H9 (cell line): ENCODE results near the gene ETHE1. TPM values are rescaled to one million over a fixed set of nuclear protein-coding genes. Genes with fewer than 3 reads are reported as not detected.

Source experiments
- DNase-seq: peaks from one replicate; pipeline ENCODE4 v3.0.0-alpha.2; 2017
- H2AFZ ChIP-seq: one replicate; pipeline ENCODE4 v1.6.1; 2013; ENCODE audit warnings: mild to moderate bottlenecking, low read length, control low read depth, moderate library complexity
- H2AK5ac ChIP-seq: 2 replicates; pipeline ENCODE4 v1.6.1; 2013; ENCODE audit warnings: low read length, control low read depth, mixed read lengths; ENCODE audit not compliant: insufficient read length
- H2BK120ac ChIP-seq: one replicate; pipeline ENCODE4 v1.6.1; 2013; ENCODE audit warnings: low read depth, mild to moderate bottlenecking, low read length, control low read depth, inconsistent platforms; ENCODE audit not compliant: poor library complexity, severe bottlenecking
- H2BK12ac ChIP-seq: 2 replicates; pipeline ENCODE4 v1.6.1; 2013; ENCODE audit warnings: low read length, control low read depth, mixed read lengths, low read depth; ENCODE audit not compliant: insufficient read length
- H2BK15ac ChIP-seq: 2 replicates; pipeline ENCODE4 v1.6.1; 2013; ENCODE audit warnings: low read depth, low read length, control low read depth
- H2BK20ac ChIP-seq: one replicate; pipeline ENCODE4 v1.6.1; 2013; ENCODE audit warnings: low read depth, mild to moderate bottlenecking, low read length, control low read depth, inconsistent platforms; ENCODE audit not compliant: poor library complexity, severe bottlenecking
- H2BK5ac ChIP-seq: 2 replicates; pipeline ENCODE4 v1.6.1; 2013; ENCODE audit warnings: low read length, control low read depth, mixed read lengths; ENCODE audit not compliant: insufficient read length
- H3K14ac ChIP-seq: 2 replicates; pipeline ENCODE4 v1.6.1; 2013; ENCODE audit warnings: low read length, control low read depth; ENCODE audit not compliant: insufficient read depth
- H3K18ac ChIP-seq: 2 replicates; pipeline ENCODE4 v1.6.1; 2013; ENCODE audit warnings: low read depth, mild to moderate bottlenecking, mixed read lengths, low read length, control low read depth; ENCODE audit not compliant: insufficient read length
- H3K23ac ChIP-seq: 2 replicates; pipeline ENCODE4 v1.6.1; 2013; ENCODE audit warnings: low read length, control low read depth, mixed read lengths, low read depth; ENCODE audit not compliant: insufficient read length
- H3K23me2 ChIP-seq: 2 replicates; pipeline ENCODE4 v1.6.1; 2013; ENCODE audit warnings: low read depth, mild to moderate bottlenecking, mixed read lengths, low read length, control low read depth; ENCODE audit not compliant: insufficient read length, poor library complexity, severe bottlenecking
- H3K27ac ChIP-seq: 2 replicates; pipeline ENCODE4 v1.5.1; 2013; ENCODE audit warnings: low read length, control low read depth, mixed read lengths, low read depth; ENCODE audit not compliant: insufficient read length
- H3K27me3 ChIP-seq: 2 replicates; pipeline ENCODE4 v1.6.1; 2013; ENCODE audit warnings: low read length, control low read depth, inconsistent platforms; ENCODE audit not compliant: insufficient read depth
- H3K4ac ChIP-seq: 2 replicates; pipeline ENCODE4 v1.6.1; 2013; ENCODE audit warnings: low read depth, mild to moderate bottlenecking, control low read depth, inconsistent platforms, low read length, moderate library complexity
- H3K4me1 ChIP-seq: 2 replicates; pipeline ENCODE4 v1.6.1; 2013; ENCODE audit warnings: low read length, control low read depth, inconsistent platforms; ENCODE audit not compliant: insufficient read depth
- H3K4me2 ChIP-seq: 2 replicates; pipeline ENCODE4 v1.6.1; 2013; ENCODE audit warnings: low read length, control low read depth, mixed read lengths; ENCODE audit not compliant: insufficient read length, insufficient read depth
- H3K56ac ChIP-seq: 2 replicates; pipeline ENCODE4 v1.6.1; 2013; ENCODE audit warnings: low read depth, mild to moderate bottlenecking, mixed read lengths, low read length, control low read depth; ENCODE audit not compliant: insufficient read length
- H3K79me1 ChIP-seq: 2 replicates; pipeline ENCODE4 v1.6.1; 2013; ENCODE audit warnings: low read depth, mild to moderate bottlenecking, moderate library complexity, low read length, control low read depth, inconsistent platforms; ENCODE audit not compliant: insufficient read depth, poor library complexity, severe bottlenecking
- H3K79me2 ChIP-seq: 2 replicates; pipeline ENCODE4 v1.6.1; 2013; ENCODE audit warnings: low read length, control low read depth, inconsistent platforms; ENCODE audit not compliant: insufficient read depth
- H3K9ac ChIP-seq: 2 replicates; pipeline ENCODE4 v1.6.1; 2013; ENCODE audit warnings: low read length, control low read depth, mixed read lengths; ENCODE audit not compliant: insufficient read length; ENCODE audit errors: extremely low read depth
- H3K9me3 ChIP-seq: one replicate; pipeline ENCODE4 v1.6.1; 2013; ENCODE audit warnings: low read depth, low read length, inconsistent platforms; ENCODE audit not compliant: control insufficient read depth
- H3T11ph ChIP-seq: one replicate; pipeline ENCODE4 v1.6.1; 2013; ENCODE audit warnings: mild to moderate bottlenecking, low read length, control low read depth, inconsistent platforms
- H4K20me1 ChIP-seq: one replicate; pipeline ENCODE4 v1.6.1; 2013; ENCODE audit not compliant: control insufficient read depth, insufficient read length, insufficient read depth
- H4K5ac ChIP-seq: 2 replicates; pipeline ENCODE4 v1.6.1; 2013; ENCODE audit warnings: low read depth, mild to moderate bottlenecking, mixed read lengths, low read length, control low read depth; ENCODE audit not compliant: insufficient read length
- H4K8ac ChIP-seq: replicated peaks from 2 replicates; pipeline ENCODE4 v1.6.1; 2013; ENCODE audit warnings: low read length, control low read depth, mixed read lengths, low read depth; ENCODE audit not compliant: insufficient read length
- H4K91ac ChIP-seq: 2 replicates; pipeline ENCODE4 v1.6.1; 2013; ENCODE audit warnings: low read depth, mild to moderate bottlenecking, moderate library complexity, mixed read lengths, low read length, control low read depth; ENCODE audit not compliant: insufficient read length
- H3K27ac Mint-ChIP-seq, 3 experiments: 2 replicates in 2 of 3; 3 replicates in 1 of 3; pipeline ENCODE4 v1.8.0; 2020 to 2021; ENCODE audit warnings: mixed read lengths in 3 of 3, mild to moderate bottlenecking in 1 of 3, moderate library complexity in 1 of 3
- H3K27me3 Mint-ChIP-seq: 2 replicates; pipeline ENCODE4 v1.8.0; 2021; ENCODE audit warnings: low read depth, mild to moderate bottlenecking, moderate library complexity, mixed read lengths
- H3K36me3 Mint-ChIP-seq, 3 experiments: 2 replicates in 2 of 3; 3 replicates in 1 of 3; pipeline ENCODE4 v1.8.0; 2020 to 2021; ENCODE audit warnings: low read depth in 3 of 3, mixed read lengths in 3 of 3; ENCODE audit not compliant: insufficient read depth in 1 of 3
- H3K4me1 Mint-ChIP-seq, 2 experiments: 2 replicates each; pipeline ENCODE4 v1.8.0; 2020; ENCODE audit warnings: mixed read lengths in 2 of 2
- H3K4me3 Mint-ChIP-seq, 2 experiments: 2 replicates in 1 of 2; 3 replicates in 1 of 2; pipeline ENCODE4 v1.8.0; 2020 to 2021; ENCODE audit warnings: mild to moderate bottlenecking in 2 of 2, mixed read lengths in 2 of 2, moderate library complexity in 1 of 2
- H3K9me3 Mint-ChIP-seq, 2 experiments: 2 replicates in 1 of 2; 3 replicates in 1 of 2; pipeline ENCODE4 v1.8.0; 2020; ENCODE audit warnings: mild to moderate bottlenecking in 2 of 2, mixed read lengths in 2 of 2, moderate library complexity in 1 of 2
- WGBS: extraction: QIAGEN DNeasy Blood & Tissue Kit; methylation state at CpG from one replicate; pipeline ENCODE4 v1.1.7; 2013; ENCODE audit warnings: missing lambda C conversion rate, low lambda C conversion rate, mixed read lengths; ENCODE audit not compliant: insufficient read length; ENCODE audit errors: extremely low coverage; 5-methylcytosine and 5-hydroxymethylcytosine counted together
- long read RNA-seq: library from polyadenylated mRNA; unstranded; transcript quantifications from one replicate; pipeline ENCODE4 v2.0.0, GENCODE V29; 2020
- total RNA-seq: library from RNA; stranded (reverse); gene quantifications from 2 replicates; pipeline ENCODE4 v1.2.1, GENCODE V29; 2021
- TF ChIP-seq, protein P1 (sequence below): fragments of 200-600 bp; sonication (generic); conservative IDR thresholded peaks from 3 replicates; pipeline ENCODE4 v1.8.0; 2021; ENCODE audit warnings: antibody characterized with exemption, mild to moderate bottlenecking

Gene ETHE1, protein sequence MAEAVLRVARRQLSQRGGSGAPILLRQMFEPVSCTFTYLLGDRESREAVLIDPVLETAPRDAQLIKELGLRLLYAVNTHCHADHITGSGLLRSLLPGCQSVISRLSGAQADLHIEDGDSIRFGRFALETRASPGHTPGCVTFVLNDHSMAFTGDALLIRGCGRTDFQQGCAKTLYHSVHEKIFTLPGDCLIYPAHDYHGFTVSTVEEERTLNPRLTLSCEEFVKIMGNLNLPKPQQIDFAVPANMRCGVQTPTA
- 18.8 and 20.4 TPM in 2 replicates for total RNA-seq
- long read RNA-seq, transcript ETHE1-201 (7 exons, 963 nt), result major isoform, 20 of 25 reads
- long read RNA-seq, partial matches to known transcripts, result 0 of 25 reads
- long read RNA-seq, other reads (novel, unspliced or antisense), result 3 of 25 reads

GRCh38 chr19:43526884-43527859, at the start of gene ETHE1:
Gene ETHE1, minus strand, starts transcription at chr19:43527201. Its CDS starts 24 bp downstream, at chr19:43527177.
- no peak within 1 kb of the TSS for H4K5ac ChIP-seq
- no peak within 1 kb of the TSS for H2BK12ac ChIP-seq
- no peak within 1 kb of the TSS for H2AK5ac ChIP-seq
- H3K23ac ChIP-seq, result no peak within 1 kb of the TSS
- H3K9ac ChIP-seq, result no peak within 1 kb of the TSS
- no peak within 1 kb of the TSS for H2AFZ ChIP-seq
- no peaks in the 10 kb centered on the region for H3K79me2 ChIP-seq
- no peak within 1 kb of the TSS for H3K56ac ChIP-seq
- H3K23me2 ChIP-seq, result peaks cover 22% of the 10 kb centered on the region
- Mint-ChIP-seq H3K9me3 (no peaks in the 10 kb centered on the region), H3K27ac (no peak within 1 kb of the TSS), H3K4me3 (peak within 1 kb of the TSS; percentile 80 to 94), H3K36me3 (no peaks in the 10 kb centered on the region), H3K4me1 (peaks cover 15 to 20% of the 10 kb centered on the region in 2 experiments), H3K27me3 (peaks cover 38% of the 10 kb centered on the region)
- H4K20me1 ChIP-seq, result peaks cover 4% of the 10 kb centered on the region
- no peak within 1 kb of the TSS for H2BK15ac ChIP-seq
- no peaks in the 10 kb centered on the region for H3K9me3 ChIP-seq
- H2BK5ac ChIP-seq, result no peak within 1 kb of the TSS
- H3K18ac ChIP-seq, result no peak within 1 kb of the TSS
- H3K27ac ChIP-seq, result no peak within 1 kb of the TSS
- peak within 1 kb of the TSS; percentile 86 for H3K4me2 ChIP-seq
- H3K4me1 ChIP-seq, result no peaks in the 10 kb centered on the region
- H3K14ac ChIP-seq, result no peak within 1 kb of the TSS
- no peak within 1 kb of the TSS for H2BK20ac ChIP-seq
- H4K8ac ChIP-seq, result no peak within 1 kb of the TSS
- no peaks in the 10 kb centered on the region for H3K79me1 ChIP-seq
- H4K91ac ChIP-seq, result no peak within 1 kb of the TSS
- no peak within 1 kb of the TSS for H2BK120ac ChIP-seq
- WGBS, result no CpG with 5 or more reads among the region's 54 CpGs
- TF ChIP-seq, protein P1, sequence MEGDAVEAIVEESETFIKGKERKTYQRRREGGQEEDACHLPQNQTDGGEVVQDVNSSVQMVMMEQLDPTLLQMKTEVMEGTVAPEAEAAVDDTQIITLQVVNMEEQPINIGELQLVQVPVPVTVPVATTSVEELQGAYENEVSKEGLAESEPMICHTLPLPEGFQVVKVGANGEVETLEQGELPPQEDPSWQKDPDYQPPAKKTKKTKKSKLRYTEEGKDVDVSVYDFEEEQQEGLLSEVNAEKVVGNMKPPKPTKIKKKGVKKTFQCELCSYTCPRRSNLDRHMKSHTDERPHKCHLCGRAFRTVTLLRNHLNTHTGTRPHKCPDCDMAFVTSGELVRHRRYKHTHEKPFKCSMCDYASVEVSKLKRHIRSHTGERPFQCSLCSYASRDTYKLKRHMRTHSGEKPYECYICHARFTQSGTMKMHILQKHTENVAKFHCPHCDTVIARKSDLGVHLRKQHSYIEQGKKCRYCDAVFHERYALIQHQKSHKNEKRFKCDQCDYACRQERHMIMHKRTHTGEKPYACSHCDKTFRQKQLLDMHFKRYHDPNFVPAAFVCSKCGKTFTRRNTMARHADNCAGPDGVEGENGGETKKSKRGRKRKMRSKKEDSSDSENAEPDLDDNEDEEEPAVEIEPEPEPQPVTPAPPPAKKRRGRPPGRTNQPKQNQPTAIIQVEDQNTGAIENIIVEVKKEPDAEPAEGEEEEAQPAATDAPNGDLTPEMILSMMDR, result no peak
- peak; percentile 81 for DNase-seq
- H3K4ac ChIP-seq, result no peak within 1 kb of the TSS
- peaks cover 3% of the 10 kb centered on the region; the same call in 1 of the 2 replicates for H3K27me3 ChIP-seq
- H3T11ph ChIP-seq, result no peak within 1 kb of the TSS
